NOMO-1 (cell line): ENCODE data around the gene AZI2.

Experiments used
- DNase-seq, 2 experiments: peaks; one replicate each; lab custom pipeline; 2025; ENCODE audit not compliant: unreplicated experiment in 2 of 2; lab: John Stamatoyannopoulos, UW

The AZI2 gene, protein sequence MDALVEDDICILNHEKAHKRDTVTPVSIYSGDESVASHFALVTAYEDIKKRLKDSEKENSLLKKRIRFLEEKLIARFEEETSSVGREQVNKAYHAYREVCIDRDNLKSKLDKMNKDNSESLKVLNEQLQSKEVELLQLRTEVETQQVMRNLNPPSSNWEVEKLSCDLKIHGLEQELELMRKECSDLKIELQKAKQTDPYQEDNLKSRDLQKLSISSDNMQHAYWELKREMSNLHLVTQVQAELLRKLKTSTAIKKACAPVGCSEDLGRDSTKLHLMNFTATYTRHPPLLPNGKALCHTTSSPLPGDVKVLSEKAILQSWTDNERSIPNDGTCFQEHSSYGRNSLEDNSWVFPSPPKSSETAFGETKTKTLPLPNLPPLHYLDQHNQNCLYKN

DNA sequence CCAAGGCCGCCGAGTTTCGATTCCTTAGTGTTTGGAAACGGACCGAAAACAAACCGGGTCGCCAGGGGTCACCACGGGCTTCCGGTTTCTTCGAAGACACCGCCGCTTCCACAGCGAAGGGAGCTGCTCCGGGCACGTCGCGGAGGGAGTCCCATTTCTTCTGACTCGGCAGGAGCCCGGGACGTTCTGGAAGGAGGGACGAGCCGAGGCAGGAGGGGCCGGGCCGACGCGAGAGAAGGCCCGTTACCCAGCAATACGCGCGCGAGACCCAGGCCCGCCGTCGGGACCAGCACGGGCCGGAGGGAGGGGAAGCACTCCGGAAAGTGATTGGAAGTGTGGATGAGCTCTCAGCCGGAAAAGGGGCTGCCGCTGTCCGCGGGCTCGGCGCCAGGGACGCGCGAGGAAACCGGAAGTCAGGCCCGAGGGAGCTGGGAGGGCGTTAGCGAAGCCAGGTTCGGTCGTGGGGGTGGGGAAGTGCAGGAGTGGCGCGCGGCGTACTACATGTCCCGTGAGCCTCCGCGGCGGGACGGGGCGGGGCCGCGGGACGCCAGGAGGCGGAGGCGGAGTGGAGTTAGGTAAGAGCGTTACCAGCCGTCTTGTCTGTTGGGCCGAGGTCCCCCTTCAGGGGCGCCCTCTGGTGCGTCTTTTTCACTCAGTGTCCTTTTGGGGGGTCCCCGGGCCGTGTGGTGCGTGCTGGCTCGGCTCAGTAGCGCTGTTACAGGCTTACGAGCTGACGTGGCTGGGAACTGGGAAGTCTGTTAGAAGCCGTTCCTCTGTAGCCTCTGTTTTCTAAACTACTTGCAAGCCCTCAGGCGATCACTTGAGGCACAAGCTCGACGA is at the start of gene AZI2, which contains the start of gene ZCWPW2:
Gene AZI2 (minus strand): TSS at position 196 of the 840 bp plus-strand sequence. CDS start 8,207 bp downstream, outside the sequence.
Gene ZCWPW2 (plus strand): TSS at position 93 of the 840 bp plus-strand sequence. CDS start 64,348 bp downstream, outside the sequence.
- peak; percentile 94 to 96 for DNase-seq

DNA sequence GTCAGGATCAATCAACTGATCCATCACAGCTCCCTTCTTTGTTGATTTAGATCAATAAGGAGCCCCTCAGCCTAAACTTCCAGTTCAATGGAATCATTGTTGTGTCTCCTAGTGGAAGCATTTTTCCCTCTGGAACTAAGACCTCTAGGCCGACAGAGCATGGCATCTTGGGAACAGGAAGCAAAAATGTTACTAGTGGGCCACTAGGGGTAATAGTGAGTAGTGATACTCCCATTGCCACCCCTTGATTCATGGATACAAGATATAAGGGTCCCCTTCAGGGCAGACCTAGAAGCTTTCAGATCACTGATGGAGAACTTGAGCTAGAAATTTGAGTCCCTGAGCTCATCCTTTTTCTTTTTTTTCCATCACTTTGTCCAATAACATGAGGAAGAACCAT is 40.4 kb upstream of the AZI2 start:
- no peak for DNase-seq

DNA sequence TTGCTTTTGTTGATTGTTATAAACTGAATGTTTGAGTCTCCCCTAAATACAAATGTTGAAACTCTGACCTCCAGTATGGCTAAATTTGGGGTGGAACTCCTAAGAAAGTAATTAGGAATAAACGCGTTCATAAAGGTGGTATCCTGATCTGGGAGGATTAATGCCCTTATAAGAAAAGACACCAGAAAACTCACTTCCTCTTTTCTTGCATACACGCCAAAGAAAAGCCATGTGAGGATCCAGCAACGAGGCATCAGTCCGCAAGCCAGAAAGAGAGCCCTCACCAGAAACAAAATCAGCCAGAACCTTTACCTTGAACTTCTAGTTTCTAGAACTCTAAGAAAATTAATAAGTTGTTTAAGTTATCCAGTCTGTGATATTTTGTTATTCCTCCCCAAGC is 37.4 kb upstream of the AZI2 start:
- peak; percentile 15 to 42 for DNase-seq

DNA sequence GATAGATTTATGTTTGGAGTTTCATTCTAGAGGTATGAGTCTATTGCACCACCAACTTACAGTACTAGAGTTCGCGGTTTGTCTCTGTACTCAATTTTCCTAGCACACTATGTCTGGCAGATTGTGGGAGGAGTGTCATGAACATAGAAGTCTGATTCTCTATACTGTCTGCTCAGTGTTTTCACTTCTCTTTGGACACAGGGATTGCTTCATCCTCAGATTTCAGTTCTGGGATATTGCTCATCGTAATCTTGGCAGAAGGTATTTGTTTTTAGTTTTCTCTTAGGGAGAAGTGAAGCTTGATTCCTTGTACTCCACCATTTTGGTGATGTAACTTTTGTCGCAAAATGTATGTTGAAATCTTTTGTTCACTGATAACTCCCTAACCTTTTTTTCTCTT is 27.8 kb upstream of the AZI2 start:
- peak; percentile 80 to 95 for DNase-seq

DNA sequence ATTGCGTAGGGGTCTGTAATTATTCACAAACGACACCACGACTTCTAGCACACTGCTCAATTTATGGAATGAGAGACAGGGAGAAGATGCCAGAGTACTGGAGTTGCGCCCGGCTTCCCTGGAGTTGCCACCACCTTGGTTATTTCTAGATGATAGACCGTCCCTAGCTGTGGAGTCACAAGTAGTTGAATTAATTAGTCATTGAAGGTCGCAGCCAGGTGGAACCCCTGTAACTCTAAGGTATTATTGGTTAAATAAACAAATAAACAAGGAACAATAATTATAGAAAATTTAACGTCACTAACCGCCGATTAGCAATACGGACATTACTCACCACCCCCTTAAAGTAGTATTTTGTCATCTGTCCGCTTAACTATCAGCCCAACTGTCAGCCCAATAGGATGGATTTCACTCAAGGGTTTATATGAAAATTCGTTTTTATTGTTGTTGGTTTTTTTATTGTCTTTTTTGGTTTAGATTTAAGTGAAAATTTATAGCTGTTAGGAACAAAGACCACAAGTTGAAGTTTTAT is 911 bp upstream of the AZI2 start:
- peak; percentile 37 to 41 for DNase-seq

DNA sequence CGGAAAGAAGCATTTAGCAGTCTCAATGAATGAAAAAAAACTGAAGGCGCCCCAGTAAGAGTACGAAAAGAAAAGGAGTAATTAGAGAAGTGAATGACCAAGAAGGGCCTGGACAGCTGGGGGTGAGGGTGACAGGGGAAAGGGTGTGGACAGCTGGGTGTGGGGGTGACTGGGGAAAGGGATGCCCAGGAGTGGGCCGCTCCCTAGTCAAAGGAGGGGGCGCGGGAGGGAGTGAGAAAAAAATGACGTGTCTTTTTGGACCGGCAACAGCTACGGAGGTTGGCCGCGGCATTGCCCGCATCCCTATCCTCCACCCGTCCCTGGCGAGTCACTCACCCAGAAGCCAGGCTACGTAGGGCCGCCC is 377 bp downstream of the AZI2 start:
- DNase-seq, result peak in 1 of 2 experiments; percentile 91

DNA sequence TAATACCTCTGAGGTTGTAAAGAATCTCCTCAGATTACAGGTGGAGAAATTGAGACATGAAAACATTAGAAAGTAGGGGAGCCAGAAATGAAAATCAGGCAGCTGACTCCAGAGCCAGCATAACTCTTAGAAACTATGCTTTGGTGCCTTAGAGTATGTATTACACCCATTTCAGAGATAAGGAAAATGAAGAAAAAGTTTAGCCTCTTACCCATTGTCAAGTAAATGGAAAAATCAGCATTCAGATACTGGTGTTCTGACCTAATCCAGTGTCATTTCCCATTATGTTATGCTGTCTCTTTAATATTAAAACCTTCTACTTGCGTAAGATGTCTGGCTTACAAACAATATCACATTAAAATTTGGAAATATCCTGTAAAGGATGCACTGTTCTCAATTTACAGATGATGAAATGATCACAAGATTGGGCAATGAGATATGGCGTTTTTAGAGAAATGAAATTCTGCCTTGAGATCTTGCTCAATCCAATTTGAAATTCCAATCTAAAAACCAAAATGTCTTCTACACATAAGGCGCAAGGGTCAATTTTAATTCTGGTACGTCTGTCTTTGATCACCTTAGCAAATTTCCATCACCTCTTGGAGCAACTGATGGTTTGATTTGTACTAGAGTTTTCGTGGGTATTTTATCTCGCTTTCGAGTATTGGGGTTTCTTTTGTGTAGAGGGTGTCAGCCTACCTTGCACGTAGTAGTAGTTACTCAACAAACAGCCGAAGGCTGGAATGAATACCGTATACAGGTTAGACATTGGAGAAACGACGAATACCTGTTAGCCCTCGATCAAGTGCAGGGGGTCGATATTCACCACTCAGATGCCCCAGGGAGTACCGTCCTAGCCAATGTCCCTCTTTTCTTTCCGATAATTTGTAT is 1.0 kb downstream of the AZI2 start:
- DNase-seq, result peak; percentile 71 to 92

DNA sequence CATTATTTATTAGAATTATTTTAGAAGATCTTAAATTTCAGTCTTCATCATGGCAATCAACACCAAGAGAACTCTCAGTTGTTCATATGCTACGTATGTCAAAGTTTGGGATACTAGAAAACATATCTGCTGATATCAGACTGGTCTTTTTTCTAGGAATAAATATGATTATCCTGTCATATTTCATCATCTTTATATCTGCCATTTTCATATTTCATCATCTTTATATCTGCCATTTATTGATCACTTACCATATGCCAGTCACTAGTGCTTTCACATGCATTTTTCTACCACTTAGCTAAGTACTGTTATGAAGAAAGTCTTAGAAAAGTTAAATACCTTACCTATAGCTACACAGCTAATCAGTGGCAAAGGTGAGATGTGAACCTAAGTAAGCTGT is 2.9 kb downstream of the AZI2 start:
- DNase-seq, result no peak

DNA sequence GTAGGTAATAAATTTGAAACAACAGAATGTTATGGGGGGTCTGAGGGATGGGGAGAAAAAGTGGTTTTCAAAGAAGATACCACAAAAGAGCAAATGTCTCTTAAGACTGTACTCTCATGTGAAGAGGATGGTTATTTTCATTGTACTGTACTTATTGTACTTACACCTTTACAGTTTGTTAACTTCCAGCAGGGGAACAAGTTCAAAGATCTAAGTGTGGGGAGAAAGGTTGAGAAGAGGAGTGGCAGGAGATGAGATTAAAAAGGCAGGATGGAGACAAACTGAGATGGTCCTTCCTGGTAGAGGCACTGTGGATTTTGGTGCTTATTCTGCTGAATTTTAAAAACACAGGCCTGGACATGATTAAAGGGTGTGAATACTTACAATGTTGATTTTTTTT is 5.5 kb downstream of the AZI2 start:
- no peak for DNase-seq

DNA sequence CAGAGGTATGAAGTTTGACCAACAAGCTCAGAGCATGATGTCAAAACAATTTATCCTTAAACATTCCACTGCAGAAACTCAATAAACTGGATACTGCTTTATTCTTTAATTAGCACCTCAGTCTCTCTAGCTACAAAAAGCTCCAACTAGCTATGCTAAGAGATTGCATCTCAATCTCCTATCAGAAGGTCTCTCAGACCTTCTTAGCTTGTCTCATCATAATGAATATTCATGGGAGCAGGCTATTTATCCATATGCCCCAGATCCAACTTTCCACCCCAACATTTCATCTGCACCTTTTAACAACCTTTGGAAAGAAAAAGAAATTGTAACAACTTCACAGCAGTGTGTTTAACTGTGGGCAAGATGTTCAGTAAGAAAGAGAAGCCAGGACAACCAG is 11.4 kb downstream of the AZI2 start:
- DNase-seq, result no peak

DNA sequence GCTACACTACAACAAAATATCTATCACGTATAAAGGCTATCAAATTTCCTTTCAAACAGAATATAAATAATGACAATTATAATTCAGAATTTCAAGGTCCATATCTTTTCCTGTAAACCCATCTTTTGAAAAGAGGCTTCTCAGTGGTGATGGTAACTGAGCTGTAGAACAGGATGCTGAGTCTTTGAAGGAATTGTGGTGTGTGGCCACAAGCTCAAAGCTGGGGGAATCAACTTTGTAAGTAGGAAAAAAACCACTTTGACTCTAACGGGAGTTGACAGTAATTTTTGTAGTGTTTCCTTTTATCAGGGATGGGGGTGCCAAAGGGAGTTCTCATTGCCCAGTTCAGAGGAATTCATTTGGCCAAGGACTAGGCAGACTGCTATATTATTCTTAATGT is 13.4 kb downstream of the AZI2 start:
- DNase-seq, result no peak

DNA sequence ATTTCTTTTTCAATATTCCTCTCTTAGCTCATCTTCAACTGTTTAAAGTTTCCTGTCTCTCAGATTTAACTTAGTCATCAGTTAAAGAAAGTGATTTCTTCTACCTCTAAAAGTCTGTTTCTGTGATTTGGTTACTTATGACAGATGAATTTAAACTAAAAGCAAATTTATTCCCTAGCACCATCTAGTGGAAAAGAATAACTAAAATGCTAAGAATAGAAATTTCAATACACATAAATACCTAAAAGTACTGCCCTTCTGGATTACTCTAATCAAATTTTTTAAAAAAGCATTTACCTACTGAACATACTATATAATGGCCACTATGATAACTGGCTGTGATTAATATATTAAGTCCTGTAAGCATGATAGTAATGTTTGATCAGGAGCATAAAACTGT is 14.1 kb downstream of the AZI2 start:
- no peak for DNase-seq

DNA sequence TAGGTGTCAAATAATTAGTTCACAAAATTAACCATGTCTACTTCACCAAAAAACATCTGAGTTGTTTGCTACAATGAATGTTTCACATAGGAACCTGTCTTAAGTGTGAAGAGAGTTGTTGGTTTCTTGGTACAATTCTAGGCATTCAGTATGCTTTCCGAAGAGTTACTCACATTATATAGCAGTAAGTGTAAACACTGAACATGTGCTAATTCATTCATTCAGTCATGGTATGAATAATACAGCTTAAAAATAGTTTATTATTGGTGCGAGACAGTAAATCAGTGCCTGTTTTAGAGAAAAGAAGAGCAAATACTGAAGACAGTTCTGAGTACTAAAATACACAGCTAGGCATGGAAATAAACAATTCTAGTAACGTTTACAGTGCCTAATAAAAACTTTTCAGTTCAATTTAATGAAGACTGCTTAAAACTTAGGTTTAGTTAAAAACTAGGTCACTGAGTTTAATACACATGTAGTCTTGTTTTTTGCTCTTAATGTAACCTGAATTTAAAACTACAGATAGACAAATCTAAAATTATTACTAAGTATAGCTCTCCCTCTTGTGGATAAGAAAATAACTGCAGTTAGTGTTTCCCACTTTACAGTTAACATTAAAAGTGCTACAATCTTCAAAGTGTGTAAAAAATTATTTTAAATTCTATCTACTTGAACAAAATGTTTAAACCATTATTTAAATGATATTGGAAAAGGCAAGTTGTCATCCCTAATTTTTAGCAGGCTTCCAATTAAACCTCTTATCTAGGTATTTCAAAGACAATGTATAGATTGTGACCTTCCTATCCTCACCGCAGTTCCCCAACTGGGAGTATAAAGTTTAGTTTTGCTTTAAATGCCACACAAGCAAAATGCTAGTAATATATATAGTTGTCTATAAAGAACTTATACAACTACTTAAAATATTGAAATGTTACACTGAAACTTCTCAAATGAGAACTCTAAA is 20.2 kb downstream of the AZI2 start:
- DNase-seq, result peak in 1 of 2 experiments; percentile 56

DNA sequence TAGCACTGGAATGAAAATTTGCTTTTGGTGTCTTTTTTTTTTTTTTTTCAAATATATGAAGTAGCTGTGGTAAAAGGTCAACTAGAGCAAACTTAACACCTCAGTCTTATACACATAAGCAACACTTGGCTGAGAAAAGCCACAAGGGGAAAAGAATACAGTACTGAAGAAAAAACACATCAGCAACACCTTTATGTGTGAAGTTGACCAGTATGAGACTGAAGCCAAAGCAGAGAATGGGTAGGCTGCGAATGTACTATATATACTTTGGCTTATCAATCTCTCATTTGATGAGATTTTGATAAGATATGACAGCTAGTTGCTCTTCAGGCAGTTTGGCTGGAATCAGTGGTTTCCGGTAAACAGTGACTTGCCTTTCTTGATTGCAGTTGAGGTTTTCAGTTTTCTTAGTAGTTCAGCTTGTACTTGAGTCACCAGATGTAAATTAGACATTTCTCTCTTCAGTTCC is 22.1 kb downstream of the AZI2 start:
- DNase-seq, result peak; percentile 32 to 83

DNA sequence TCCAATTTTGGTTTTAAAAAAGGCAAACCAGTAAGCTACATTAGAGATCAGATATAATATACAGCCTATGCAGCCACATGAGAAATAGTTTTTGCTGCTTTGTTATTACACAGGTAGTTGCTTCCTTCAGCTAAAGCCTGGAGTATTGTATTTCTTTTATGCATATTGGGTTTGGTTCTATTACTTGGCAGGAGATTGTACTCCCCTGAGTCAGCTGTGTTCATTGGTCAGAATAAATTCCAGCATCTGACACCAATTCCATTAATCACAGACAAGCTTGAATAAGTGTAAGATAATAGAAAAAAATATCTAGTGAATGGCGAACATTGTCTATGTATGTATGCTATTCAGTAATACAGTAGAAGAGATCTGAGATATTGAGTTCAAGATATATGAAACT is 26.2 kb downstream of the AZI2 start:
- no peak for DNase-seq

DNA sequence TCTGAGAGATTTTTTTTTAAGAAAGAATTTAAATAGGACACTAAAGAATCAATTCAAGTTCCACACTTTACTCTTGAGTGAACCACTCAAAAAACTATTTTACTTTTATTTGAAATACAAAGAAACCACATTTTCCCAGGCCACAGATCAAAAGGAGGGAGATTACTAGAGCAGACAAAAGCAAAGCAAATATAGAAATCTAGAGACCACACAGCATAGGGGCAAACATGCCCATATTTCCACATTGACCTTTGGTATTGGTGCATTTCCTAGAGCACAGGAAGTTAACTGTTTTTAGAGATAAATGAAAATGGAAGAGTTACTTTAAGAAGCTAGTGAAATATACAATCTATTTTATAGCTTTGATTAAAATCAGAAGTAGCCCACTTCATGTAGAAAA is 27.6 kb downstream of the AZI2 start:
- DNase-seq, result no peak

DNA sequence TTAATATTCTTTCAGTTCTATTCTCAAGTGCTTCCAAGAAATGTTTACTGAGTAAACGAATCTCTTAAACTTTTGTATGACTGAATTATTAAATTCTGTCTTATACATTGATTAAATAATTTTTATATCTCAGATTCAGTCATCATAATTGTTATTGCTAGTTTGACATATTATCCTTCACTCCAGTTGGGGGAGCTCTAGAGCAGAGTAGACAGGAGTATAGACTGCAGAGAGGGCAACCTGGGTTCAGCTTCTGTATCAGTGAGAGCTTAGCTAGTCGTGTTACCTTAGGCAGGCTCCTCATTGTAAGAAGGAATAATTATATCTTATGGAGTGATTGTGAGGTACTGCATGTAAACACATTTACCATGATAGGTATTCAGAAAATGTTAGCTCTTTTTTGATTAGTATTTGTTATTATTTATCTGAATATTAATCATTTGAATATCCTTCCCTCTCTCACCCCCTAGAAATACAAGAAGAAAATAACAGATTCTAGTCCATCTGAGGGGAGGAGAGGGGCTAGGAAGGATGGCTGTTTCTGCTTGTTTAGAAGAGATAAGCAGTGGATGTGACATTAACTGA is 31.1 kb downstream of the AZI2 start:
- DNase-seq, result peak; percentile 18 to 34

DNA sequence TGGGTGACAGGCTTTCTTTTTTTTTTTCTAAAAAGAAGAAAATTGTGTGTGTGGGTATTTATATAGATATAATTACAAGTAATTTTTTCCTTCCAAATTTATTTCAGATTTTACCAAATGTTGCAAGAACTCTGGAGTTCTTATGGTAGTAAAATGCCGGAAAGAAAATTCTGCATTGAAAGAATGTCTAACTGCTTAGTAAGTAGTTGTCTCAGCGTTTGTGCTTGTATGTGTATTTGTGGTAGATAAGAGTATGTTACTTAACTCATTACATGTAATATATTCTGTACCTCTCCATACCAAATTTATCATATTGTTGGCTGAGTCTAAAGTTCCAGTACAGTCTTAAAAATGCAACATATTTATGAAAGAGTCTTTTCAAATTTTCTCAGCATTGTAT is 32.4 kb downstream of the AZI2 start:
- DNase-seq, result no peak

DNA sequence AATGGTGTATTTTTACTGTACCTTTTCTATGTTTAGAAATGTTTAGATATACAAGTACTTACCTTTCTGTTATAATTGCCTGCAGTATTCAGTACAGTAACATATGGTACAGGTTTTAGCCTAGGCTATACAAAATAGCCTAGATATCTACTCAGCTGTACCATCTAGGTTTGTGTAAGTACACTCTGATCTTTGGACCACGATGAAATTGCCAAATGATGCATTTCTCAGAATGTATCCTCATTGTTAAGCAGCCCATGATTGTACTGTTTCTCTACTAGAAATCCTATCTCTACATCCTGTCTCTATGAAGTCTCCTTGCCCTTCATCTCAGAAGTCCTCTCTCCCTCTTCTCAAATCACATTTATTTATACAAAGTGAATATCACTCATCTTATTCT is 32.9 kb downstream of the AZI2 start:
- no peak for DNase-seq
